GM12864 (cell line): Measurements from ENCODE around the gene TMTC1.

ENCODE experiments used
- DNase-seq: peaks from one replicate; pipeline ENCODE4 v3.0.0-alpha.2; 2011; ENCODE audit warnings: low read depth
- H3K4me3 ChIP-seq: 2 replicates; pipeline ENCODE4 v1.5.1; 2011; ENCODE audit warnings: mild to moderate bottlenecking, low read depth, low read length, control low read depth
- TF ChIP-seq, protein P1 (sequence below): IDR thresholded peaks from 2 replicates; pipeline ENCODE4 v1.5.1; 2011; ENCODE audit warnings: low read depth, mild to moderate bottlenecking, moderate library complexity, low read length, control low read depth, inconsistent platforms; ENCODE audit errors: missing control alignments

Gene TMTC1

DNA sequence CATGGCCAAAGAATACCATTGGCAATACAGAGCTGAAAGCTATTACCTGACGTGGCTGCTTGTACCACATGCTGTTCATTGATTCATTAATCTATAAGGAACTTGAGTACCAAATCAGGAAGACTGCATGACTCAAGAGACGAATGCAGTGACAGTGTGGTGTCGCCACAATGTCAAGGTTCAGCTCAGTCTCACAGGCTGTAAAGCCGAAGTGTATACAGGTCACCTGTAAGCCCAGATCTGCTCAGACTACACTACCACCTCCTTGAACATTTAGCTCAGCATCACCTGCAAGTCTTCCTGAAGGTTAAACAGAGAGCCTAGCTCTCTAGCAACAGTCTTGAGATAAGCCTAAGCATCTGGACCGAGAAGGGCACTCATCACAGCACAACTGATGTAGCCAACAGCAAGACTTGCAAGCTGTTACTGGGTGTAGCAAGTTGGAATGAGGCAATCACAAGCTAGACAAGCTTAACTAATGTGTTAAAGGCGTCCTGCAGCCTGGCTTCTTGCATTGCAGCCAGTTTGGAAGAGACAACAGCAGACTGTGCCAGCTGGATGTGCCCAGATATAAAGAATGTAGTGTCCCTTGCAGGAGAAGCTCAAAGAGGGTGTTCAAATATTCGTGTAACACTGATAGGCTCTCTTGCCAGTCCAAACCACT, 21.0 kb downstream of the TMTC1 start:
- TF ChIP-seq, protein P1, sequence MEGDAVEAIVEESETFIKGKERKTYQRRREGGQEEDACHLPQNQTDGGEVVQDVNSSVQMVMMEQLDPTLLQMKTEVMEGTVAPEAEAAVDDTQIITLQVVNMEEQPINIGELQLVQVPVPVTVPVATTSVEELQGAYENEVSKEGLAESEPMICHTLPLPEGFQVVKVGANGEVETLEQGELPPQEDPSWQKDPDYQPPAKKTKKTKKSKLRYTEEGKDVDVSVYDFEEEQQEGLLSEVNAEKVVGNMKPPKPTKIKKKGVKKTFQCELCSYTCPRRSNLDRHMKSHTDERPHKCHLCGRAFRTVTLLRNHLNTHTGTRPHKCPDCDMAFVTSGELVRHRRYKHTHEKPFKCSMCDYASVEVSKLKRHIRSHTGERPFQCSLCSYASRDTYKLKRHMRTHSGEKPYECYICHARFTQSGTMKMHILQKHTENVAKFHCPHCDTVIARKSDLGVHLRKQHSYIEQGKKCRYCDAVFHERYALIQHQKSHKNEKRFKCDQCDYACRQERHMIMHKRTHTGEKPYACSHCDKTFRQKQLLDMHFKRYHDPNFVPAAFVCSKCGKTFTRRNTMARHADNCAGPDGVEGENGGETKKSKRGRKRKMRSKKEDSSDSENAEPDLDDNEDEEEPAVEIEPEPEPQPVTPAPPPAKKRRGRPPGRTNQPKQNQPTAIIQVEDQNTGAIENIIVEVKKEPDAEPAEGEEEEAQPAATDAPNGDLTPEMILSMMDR = no peak
- no peak for DNase-seq

DNA sequence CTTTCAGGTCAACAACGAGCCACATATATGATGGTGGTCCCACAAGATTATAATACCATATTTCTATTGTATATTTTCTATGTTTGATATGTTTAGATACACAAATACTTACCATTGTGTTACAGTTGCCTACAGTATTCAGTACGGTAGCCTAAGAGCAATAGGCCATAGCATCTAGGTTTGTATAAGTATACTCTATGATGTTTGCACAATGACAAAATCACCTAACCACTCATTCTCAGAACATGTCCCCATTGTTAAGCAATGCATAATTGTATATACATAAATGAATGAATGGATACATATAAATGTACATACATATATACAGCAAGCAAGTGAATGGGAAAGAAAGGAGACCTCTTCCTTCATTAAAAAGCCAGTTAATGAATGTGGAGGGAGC, 23.8 kb downstream of the TMTC1 start:
- TF ChIP-seq, protein P1 = no peak
- no peak for DNase-seq
- H3K4me3 ChIP-seq = no peak overlapping the region

More for the DNA sequence above, 21.0 kb downstream of the TMTC1 start:
- no peak overlapping the region for H3K4me3 ChIP-seq

DNA sequence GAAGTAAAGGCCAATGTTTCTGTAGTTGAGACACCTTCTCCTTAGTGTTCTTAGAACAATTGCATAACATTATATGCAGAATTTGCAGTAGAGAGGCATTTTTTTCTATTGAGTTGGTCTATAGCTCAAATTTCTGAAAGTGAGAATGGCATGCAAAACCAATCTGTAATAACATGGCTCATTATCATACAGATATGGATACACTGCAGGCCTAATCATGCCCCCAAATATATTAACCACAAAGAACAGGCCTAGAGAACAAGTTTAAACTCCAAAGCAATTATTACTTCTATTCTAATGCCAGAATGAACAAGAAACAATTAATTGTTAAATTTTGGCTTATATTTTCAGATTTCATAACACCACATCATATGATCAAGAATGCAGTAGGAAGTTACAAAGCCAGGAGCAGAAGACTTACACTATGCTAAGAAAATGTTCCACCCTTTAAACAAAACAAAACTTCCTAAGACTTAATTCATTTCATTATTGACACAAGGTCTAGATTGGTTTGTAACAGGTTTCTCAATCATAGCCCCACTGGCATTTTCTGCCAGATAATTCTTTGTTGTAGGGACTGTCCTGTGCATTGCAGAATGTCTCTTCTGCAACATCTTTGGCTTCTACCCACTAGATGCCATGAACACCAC, 26.9 kb downstream of the TMTC1 start:
- TF ChIP-seq, protein P1 = no peak
- no peak for DNase-seq
- no peak overlapping the region for H3K4me3 ChIP-seq

DNA sequence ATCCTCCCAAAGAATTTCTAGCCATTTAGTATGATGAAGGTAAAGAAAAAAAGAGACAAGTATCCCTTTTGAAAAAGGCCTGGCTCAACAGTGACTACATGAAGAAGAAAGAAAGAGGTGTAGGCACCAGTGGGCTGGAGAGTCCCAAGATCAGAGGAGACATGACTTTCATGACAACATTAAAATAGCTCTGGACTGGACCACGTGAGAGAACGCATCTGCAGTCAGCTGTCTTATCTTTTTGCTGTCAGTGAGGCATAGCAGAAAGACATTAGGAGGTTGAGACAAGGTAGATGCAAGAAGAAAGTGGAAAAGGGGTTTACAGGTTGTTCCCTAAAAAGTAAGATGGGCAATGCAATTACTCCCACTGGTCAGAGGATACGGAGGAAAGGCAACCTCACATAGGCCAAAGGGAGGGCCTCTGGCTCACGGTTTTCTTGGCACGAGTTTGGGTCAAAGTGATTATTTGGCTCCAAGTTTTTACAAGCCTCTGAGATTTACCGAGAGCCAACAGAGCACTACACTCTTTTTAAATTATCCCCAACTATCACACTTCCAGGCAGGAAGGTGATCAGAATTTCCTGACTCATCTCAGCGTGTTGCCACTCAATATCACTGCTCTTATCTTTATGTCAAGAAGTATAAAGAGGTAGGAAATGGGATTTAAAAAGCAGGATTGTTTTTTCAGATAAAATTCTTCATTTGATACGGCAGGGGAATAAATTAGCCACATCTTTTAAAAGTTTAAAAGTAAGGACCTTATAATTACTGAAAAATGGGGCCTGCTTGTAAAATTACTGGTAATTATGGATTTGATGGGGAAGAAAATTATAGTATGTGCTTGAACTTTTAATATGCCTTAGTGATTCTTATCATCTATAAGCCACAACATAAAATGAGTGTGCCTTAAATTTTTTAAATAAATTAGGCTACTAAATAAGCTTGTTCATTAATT, 29.2 kb downstream of the TMTC1 start:
- TF ChIP-seq, protein P1 = no peak
- H3K4me3 ChIP-seq = no peak overlapping the region
- DNase-seq = no peak

DNA sequence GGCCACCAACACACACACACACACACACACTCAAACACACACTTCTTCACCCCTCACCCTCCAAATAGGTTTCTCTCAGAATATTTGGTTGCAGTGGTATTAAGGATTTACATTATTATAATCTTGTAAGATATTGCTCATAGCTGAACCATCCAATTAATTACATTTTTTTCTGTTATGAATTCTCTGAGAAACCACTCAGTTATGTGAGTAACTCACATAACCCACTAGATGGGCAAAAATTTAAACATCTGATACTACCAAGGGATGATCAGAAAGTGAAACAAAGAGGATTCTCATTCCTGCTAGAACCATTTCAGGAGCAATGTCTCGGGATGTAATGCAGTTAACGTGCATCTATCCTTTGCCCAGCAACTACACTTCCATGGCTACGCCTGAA, 31.6 kb downstream of the TMTC1 start:
- DNase-seq = no peak
- TF ChIP-seq, protein P1 = no peak
- H3K4me3 ChIP-seq = no peak overlapping the region

DNA sequence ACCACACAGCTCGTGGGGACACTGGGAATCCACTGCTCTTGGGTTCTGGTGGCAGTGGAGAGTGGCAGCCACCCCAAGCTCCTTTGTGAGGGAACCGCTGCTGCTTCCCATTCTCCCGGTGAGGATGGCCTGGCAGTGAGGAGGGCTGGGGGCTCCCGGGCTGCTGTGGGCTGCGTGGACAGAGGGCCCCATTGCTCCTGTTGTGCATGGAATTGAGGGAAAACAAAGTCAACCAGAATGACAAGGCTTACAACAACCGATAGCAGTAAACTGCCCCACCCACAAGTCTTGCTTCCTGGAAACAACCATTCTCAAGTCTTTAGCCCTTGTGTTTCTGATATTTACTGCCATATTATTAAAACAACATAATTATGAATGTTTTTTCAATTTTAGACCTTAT, 32.1 kb downstream of the TMTC1 start:
- DNase-seq = no peak
- no peak overlapping the region for H3K4me3 ChIP-seq
- TF ChIP-seq, protein P1 = no peak
